Activated CD4-positive, CD25-positive, alpha-beta regulatory T cell treated with anti-CD3 and anti-CD28 coated beads, Interleukin-2, amount 50 U/mL, for 24 hours (primary cell): ENCODE measurements around the gene RTP3.

Experiments used
- ATAC-seq, 2 donors: fragments of 150-1000 bp; cut with Tn5 transposase; one replicate each; pipeline ENCODE4 v1.10.0; 2021; ENCODE audit warnings: mild to moderate bottlenecking in 1 of 2, moderate library complexity in 1 of 2

RTP3 gene

DNA sequence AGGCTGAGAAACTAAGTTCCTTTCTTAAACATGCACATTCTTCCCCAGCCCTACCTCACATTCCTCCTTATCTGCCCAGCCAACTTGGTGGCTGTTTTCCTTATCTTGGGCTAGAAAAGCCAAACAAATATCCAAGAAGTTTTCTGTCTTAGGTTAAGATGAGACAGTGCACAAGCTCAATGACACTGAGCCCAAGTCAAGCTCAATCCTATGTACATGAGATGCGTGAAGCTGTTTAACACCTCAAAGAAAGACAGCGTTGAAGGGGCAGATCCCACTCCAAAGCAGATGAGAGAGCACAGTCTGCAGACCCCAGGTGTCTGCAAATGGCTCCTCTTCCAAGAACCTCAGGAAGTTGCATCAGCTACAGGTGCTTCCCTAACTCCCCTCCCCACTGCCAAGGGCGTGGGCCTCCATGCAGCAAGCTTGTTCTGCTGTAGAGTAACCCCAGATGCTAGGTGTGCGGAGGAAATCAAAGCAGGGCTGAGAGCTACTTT is 51.7 kb downstream of the RTP3 start:
- no peak for ATAC-seq

DNA sequence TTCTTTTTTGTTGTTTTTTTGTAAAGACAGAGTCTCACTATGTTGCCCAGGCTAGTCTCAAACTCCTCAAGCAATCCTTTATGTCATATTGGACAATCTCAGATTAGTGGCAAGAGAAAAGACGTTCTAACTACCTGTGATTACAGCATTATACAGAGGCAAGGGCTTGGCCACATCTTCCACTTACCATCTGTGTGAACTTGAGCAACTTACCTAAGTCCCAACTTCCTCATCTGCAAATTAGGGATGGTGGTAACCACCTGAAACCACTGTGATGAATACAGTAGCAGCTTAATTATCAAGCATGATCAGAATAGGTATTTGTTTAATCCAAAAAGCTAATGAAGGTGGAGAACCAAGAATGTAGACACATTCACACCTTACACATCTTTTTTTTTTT is 52.2 kb downstream of the RTP3 start:
- ATAC-seq = no peak
